ENCODE measurements around the gene IQSEC1.

The IQSEC1 gene

DNA sequence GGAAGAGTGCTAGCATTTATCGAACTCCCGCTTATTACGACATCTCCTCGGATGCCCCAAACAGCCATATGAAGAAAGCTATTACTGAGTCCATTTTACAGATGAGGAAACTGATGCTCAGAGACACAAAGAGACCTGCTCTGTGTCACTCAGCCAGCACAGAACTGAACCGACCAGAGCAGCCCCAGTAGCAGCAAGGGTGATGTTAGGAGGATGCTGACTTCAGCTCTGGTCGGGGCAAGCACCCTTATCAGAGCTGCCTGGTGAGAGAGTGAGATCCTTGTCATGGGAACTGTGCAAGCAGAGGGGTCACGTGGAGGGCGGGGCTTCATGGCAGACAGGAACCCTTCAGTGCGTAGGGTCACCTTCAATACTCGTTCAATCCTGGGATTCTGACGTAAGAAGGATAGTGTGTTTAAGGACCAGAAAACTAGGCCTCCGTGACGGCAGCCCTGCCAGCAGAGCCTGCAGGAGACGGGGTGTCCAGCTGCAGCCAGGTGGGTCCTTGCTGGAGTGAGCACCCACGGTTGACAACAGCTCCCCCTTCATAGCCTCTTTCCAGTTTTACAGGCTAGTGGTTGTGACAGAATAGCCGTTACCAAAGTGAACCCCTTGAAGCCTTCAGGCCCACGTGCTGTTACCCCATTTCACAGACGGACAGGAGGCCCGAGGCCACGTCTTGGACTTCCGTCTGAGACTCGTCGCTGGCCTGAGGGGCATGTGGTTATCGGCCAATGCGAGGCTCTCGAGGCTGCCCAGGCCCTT is 12.0 kb upstream of the IQSEC1 start:
- no peak for DNase-seq

DNA sequence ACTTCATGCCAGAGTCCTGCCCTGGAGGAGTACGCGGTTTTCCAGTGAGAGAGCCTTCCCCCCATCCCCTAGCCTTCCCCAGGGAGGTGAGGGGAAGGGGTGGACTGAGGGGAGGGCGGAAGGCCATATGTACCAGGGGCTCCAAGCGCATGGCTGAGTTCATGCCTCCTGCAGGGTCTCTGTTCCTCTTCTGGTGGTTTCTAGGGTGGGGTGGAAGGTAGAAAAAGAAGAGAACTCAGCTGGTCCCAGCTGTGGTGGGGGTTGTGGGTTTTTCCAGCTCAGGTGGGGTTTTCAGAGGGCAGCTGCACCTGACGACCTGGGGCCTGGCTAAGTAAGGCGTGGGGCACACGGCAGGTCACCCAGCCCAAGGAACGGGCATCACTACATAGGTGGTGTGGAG is 10.7 kb upstream of the IQSEC1 start:
- no peak for DNase-seq

DNA sequence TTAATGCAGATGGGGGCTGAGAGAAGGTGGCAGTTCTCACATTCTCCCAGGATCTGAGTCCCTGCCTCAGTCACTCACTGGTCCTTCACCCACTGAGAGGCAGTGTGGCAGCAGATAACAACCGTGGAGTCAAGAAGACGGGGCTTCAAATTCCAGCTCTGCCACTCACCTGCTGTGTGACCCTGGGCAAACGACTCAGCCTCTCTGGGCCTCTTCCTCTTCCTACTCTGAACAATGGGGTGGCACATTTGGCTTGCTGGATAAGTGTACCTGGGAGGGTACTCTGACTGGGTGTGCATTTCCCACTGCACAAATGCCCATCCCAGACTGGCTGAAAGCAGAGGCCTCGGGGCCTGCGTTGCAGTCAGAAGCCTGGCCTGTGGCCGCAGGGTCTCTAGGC is 10.0 kb upstream of the IQSEC1 start:
- no peak for DNase-seq

DNA sequence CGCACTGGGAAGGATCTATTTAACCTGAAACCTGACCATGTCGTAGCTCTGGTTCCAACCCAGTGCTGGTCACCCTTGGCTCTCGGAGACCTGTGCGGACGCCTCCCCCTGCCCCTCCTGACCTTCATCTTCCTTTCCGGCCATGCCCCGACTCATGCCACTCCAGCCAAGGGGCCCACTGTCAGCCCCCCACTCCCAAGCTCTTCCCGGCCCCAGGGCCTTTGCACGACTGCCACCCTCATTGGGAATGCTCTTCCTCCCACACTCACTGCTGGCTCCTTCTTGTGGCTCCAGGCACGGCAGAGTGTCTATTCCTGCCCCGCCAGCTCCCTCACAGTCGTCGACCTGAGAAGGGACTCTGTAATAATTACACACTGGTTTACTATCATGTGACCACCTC is 9.4 kb upstream of the IQSEC1 start:
- DNase-seq, result no peak

DNA sequence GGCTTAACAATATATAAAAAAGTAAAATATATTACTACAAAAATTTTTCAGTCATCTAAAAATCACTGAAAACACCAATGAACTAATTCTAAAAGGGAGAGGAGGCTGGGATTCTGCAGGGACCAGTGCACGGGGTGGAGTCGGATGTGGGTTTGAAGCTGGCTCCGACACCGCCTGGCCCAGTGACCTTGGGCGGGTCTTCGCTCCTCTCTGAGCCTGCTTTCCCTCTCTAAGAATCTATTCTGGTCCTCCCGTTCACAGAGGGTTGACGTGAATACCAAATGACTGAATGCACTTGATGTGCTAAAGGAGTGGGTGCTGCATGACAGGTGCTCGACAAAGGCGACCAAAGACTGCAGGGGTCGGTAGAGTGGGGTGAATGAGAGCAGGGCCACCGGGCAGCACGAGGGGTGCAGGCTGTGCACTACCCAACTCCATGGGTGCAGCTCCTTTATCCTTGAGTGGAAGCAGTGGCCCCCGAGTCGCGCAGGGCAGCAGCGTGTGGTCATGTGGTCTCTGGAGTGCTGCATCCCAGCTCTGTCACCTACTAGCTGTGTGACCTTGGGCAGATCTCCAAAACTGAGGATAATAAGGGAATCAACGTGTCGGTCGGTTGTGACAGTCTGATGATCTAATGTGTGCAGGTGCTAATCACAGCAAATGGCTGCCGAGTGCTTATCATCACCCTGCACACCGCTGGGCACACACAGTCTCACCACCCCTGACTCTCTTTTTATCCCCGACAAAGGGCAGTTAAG is 8.6 kb upstream of the IQSEC1 start:
- no peak for DNase-seq

DNA sequence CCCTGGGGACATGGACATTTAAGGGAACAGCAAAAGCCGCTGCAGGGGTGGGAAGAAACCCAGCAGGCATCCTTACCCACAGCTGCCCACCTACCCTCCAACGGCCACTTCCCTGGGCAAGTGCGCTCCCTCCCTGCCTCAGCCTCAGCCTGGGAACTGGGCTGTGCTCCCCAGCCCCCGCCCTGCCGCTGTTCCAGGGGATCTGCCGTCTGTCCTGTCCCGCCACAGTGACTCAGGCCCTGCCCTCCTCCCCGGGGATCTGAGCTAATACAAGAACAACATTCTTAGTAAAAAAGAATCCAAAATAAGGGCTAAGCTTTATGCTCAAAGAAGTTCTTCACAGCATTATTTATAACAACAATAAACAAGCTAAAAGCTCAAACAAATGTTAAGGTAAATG is 7.4 kb upstream of the IQSEC1 start:
- DNase-seq, result no peak

DNA sequence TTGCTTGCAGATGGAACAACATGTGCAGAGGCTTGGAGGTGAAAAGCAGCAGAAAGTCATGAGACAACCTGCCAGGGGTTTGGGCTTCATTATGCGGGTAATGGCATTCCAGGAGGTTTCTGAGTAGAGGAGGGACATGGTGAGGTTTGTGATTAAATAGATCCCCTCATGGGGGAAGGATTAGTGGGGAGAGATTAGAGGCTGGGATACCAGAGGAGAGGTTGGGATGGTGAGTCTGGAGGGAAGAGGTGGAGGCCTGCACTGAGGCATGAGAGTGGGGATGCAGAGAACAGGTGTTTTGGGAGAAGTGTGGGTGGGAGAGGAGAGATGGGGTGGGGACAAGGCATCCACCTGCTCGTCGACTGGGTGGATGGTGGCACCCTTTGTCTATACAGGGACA is 6.8 kb upstream of the IQSEC1 start:
- DNase-seq, result no peak

DNA sequence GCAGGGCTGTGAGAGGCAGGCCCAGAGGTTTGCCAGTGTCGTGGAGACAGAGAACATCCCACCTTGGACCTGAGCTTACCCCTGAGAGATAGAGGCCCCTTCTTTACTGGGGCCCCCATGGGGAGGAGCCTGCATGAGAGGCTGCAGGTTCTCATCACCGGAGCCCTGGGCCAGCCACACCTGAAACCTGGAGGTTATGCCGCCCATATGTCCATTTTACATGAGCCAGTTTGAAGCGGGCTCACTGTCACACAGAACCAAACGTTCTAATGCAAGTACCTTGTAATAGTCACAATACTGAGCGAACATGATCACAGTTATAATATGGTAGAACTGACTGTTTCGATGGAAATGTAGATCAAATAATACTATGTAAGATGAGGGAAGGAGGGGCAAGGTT is 6.3 kb upstream of the IQSEC1 start:
- DNase-seq, result no peak

DNA sequence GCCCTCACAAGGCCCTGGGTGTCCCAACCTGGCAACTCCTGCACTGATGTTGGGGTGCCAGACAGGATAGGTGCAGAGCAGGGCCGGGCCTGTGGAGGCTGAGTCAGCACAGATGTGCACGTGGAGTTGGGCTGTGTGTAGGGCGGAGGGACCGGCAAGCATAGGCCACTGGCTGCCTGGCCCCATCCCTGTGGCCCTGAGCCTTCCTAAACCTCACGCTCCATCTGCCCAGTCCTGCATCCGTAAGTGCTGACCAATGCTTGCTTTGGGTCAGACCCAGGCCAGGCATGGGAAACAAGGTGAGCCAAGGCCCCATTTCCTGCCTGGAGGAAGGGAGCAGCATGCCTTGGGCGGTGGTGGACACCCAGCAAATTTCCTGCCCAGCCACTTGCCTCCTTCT is 5.8 kb upstream of the IQSEC1 start:
- DNase-seq, result no peak

DNA sequence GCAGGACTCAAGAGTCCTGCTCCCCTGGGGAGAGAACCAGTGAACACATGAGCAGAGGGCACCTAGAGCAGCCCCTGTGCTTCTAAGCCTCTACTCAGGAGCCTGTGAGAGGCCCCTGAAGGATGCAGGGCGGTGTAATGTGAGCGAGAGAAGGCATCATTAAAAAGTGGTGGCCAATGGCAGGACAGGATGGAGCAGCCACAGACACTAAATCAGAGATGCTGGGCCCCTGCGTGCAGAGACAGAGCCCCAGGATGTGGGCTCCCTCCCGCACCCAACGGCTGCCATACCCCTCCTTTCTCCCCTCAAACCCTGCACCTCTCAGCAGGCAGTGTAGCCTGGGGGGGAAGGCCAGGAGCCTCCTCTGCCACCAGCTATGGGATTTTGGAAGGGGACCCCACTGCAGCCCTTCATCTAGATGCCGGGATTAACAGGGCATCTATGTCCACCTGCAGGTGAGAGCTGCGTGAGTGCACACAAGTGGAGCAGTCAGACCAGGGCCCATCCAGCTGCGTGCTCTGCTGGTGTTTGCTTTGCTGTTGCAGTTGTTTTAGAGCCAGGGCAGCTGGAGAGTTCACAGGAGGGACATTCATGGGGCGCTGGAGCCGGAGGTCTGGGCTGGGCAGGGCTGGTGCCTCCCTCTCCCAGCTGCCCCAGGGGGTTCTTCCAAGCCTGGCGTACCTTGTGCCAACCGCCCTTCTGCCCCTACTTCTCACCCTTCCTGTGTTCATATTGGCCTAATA is 5.1 kb upstream of the IQSEC1 start:
- no peak for DNase-seq

DNA sequence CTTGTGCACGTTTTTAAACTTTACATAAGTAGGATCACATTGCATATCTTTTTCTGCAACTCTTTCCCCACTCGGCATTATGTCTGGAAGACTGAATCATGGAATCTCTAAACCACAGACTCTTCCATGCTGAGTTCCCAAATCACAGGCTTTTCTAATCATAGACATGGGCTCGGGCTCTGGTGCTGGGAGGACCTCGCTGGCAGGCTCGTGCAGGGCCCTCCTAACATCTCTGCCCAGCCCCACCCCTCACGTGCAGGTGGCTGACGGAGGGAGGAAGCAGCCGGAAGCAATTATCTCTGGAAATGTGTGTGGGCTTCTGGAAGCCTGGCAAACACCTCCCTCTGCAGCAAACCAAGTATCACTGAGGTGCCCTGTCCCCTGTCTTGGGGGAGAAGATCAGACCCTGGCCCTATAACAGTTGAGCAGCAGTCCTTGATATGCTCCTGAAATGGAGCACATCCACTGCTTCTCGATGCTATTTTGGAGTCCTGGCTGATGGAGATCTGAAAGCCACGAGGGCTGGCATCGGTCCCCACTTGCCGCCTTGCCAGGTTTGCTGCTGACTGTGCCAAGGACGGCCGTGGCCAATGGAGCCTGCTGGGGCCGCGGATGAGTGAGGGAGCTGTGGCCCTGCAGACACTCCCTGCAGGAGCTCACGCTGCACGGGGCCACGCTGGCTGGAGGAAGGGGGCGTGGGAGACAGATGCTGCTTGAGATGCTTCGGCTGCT is 4.4 kb upstream of the IQSEC1 start:
- no peak for DNase-seq

DNA sequence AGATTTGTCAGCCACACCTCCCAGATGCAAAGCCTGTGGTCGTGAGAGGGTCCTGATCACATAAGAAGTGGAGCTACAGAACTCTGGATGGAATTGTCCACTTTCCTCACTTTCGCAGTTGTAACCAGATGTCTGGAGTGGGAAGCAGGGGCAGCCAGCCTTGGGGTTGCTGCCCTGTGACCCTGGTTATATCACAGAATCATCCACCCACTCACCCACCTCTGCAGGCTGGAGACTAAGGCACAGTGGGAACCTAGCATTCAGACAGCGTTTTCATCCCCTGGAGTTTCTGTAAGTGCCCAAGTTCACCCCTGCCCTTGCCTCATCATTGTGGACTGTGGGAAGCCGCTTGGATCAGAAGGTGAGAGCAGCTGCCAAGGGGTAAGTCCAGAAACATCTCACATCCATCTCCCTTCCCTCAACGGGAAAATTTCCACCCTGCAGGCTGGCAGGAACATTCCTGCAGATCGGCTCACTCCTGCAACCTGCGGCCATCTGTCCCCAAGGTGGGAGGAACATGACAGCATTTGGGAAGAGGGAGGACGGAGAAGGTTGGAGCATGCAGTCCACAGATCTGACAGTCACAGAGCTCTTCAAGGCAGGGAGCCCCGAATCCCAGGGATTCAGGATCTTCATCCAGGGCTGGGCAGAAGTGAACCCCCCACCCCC is 2.9 kb upstream of the IQSEC1 start:
- no peak for DNase-seq

DNA sequence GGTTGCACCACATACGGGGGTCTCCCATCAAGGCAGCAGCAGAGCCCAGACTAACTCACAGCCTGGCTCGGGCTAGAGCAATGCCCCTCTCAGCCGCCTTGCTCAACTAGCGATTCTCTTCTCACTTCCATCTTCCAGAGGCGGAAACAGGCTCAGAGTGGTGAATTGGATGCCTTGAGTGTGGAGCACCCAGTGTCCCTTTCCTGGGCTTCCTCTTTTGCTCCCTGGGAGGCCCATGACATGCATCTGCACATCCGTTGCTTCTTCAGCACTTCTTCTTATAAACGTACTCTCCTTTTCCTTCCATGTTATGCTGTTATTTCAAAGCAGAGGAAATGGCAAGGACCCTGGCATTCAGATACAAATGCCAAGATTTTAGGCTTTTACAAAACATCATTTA is 2.1 kb upstream of the IQSEC1 start:
- DNase-seq, result no peak

DNA sequence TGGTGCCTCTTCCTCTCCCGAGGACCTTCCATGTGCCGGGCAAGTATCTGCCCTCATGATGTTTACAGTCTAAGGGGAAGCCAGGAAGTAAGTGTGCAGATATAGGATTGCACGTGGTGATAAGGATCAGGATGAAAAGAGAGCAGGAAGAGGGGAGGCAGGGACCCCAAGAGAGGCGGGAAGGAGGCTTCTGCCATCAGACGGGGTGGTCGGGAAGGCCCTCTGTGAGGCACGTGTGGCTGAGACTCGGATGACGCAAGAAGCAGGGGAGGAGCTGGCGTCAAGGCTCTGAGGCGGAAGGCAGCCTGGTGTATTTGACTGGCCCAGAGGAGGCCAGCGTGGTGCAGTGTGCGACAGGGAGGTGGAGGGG is 762 bp upstream of the IQSEC1 start:
- no peak for DNase-seq

DNA sequence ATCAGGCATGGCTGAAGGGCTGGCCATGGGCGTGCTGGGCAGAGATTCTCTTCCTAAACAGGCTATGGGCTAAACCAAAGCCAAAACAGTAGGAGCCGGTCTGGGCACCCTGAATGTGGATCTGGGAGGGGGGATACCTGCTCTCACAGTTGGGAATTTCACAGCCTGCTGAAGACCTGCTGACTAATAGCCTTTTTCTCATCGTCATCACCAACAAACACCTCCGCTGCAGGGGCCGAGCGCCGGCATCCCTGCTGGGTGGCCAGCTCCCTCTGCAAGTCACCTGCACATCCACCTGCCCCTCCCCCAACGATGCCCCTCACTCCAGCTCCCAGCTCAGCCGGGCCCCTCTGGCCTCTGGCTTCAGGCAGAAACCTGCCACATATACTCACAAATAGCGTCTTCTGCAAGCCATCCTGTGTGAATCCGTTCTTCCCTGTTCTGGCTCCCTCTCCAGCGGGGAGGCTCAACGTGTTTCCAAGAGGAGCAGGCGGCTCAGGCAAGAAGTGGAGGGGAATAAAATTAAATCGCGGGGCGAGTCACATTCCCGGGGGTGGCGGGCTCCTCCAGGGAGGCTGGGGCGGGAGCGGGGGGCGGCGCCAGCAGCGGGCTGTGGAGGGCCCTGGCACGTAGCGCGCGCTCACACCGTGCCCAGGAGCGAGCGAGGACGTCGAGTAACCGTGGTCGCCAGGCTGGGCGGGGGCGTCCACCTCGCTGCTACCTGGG is 466 bp downstream of the IQSEC1 start:
- no peak for DNase-seq

DNA sequence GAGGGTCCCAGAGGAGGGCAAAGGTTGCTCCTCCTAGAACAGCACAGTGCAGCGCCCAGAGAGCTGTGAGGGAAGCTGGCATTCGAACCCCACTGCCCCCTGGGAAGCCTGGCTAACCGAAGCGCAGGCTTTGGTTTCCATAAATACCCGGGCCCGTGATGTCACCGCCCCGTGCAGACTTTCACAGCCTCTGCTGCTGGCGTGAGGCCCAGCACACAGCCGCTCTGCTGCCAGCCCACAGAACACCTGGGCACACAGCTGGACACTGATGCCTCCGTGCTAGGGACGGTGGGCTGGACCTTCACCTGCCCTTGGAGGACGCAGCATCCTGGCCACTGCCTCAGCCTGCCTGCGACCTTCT is 1.0 kb downstream of the IQSEC1 start:
- DNase-seq, result no peak

DNA sequence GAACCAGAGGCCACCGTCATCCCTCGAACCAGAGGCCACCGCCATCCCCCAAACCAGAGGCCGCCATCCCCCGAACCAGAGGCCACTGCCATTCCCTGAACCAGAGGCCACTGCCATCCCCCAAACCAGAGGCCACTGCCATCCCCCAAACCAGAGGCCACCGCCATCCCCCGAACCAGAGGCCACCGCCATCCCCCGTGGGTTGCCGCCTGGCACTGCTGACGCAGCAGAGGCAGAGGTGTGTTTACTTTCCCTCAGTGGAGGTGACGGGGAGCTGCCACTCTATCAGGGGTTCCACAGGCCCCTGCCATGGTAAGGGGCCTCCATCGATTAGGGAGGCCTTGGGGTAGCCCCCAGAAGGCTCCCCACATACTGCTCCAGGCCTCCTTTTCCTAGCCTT is 1.5 kb downstream of the IQSEC1 start:
- DNase-seq, result no peak

DNA sequence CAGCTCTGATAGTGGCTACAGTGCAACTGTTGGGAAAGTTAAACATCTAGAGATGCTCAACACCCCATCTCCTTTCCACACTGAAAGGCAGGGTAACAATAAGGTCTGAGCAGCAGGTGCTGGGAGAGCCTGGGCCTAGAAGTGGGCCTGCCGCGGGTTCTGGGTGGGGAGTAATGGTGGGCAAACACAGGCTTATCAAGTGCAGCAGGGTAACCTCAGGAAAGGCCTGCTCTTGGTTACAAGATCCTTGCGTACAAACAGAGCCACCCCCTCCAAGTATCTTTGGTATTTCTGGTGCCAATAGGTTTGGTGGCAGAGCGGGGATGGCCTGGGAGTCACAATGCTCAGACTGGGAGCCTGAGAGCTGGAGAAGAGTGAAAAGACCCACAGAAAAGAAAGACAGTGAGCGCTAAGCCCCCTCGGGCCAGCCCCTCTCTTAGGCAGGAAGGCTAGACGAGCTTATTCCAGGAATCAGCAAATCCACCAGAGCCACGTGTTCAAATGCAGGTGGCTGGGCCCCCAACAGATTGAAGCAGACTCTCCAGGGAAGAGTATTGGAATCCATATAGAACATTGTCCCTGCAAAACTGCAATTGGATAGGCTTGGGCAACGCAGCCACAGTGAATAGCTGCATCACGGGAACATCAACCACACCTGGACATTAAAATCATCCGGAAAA is 2.7 kb downstream of the IQSEC1 start:
- no peak for DNase-seq

DNA sequence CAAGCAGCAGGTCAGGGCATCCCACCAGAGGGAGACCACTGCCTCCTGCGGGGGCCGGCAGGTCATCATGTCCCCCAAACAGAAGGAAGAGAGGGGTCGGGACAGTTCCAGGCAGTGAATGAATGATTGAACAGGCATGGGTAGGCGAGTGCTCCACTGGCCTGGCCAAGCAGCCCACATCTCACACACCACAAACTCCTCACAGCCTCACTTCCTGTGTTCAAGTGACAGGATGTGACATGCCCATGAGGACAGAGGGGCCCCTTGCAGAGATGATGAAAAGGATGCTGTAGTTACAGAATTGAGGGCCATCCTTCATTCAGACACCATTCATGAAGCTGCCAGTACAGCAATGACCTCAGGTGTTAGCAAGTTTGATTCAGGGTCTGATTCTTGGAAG is 3.7 kb downstream of the IQSEC1 start:
- DNase-seq, result no peak

DNA sequence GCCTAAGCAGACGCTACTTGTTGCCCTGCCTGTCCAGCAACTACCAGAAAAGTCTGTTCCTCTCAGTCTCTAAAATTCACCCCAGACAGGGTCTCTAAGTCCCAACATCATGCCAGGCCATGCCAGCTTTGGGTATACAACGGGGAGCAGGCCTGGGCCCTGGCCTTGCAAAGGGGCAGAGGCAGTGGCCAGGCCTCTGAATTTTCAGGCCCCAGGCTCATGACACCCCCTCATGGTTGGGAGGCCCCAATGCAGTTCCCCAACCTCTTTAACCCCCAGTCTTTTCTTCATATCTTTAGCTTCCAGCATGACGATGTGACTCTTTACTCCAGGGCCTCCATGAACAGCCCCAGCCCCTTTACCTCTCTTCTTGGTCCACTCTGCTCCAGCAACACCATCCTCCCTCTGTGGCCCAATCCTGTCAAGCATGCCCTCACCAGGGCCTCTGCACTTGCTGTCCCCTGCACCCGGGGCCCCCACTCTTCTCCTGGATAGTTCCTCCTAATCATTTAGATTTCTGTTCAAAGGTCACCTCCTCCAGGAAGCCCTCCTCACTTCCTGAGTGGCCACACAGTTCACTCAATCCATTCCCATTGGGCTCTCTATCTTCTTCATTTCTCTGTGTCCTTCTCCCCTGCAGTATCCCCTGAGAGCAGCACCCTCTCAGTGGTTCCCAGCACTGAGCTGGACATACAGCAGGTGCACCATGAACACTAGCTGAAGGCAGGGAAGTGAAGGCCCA is 4.8 kb downstream of the IQSEC1 start:
- no peak for DNase-seq

DNA sequence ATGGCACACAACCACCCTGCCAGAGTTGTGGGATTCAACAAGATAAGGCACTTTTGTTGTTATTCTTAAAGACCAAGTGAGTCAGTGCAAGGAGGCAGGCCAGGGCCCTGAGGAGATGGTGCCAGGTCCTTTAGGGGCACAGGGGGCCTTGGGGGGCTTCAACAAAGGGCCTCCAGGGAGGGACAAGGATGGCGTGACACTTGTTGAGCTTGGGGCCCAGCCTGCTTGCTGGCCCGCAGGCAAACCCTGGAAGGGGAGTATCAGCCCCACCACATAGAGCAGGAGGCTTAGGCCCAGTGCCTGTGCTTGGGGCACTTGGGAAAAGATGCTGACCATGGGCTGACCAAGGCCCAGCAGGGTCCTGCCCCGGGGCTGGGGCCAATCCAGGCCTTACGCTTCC is 5.5 kb downstream of the IQSEC1 start:
- no peak for DNase-seq

Measured in T1000 (cell line).